Breast epithelium (tissue), 3 donors: Measurements from ENCODE around the gene KCNQ5.

Experiments used
- POLR2AphosphoS5 ChIP-seq, 3 donors: sonication (generic); formaldehyde crosslinking; IDR thresholded peaks; one replicate each; pipeline ENCODE4 v1.6.1; 2017; ENCODE audit warnings: antibody characterized with exemption in 3 of 3
- TF ChIP-seq, protein P1 (sequence below), 3 donors: fragments of 450-650 bp; IDR thresholded peaks; one replicate each; pipeline ENCODE4 v1.5.1; 2016 to 2017; ENCODE audit warnings: antibody characterized with exemption in 3 of 3, mild to moderate bottlenecking in 3 of 3, moderate library complexity in 3 of 3

GRCh38 chr6:73028893-73029450, 407.1 kb downstream of the KCNQ5 start:
- TF ChIP-seq POLR2AphosphoS5 (IDR thresholded peaks at IDR 0.05): no peak
- TF ChIP-seq, protein P1, sequence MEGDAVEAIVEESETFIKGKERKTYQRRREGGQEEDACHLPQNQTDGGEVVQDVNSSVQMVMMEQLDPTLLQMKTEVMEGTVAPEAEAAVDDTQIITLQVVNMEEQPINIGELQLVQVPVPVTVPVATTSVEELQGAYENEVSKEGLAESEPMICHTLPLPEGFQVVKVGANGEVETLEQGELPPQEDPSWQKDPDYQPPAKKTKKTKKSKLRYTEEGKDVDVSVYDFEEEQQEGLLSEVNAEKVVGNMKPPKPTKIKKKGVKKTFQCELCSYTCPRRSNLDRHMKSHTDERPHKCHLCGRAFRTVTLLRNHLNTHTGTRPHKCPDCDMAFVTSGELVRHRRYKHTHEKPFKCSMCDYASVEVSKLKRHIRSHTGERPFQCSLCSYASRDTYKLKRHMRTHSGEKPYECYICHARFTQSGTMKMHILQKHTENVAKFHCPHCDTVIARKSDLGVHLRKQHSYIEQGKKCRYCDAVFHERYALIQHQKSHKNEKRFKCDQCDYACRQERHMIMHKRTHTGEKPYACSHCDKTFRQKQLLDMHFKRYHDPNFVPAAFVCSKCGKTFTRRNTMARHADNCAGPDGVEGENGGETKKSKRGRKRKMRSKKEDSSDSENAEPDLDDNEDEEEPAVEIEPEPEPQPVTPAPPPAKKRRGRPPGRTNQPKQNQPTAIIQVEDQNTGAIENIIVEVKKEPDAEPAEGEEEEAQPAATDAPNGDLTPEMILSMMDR (IDR thresholded peaks at IDR 0.05): no peak
